ENCODE results near the gene PLEKHO2. TPM values are rescaled to one million over a fixed set of nuclear protein-coding genes. Genes with fewer than 3 reads are reported as not detected.

PLEKHO2 gene
- total and polyA plus RNA-seq, 2 experiments from 2014 or later: 12.7 to 15.1 TPM

DNA sequence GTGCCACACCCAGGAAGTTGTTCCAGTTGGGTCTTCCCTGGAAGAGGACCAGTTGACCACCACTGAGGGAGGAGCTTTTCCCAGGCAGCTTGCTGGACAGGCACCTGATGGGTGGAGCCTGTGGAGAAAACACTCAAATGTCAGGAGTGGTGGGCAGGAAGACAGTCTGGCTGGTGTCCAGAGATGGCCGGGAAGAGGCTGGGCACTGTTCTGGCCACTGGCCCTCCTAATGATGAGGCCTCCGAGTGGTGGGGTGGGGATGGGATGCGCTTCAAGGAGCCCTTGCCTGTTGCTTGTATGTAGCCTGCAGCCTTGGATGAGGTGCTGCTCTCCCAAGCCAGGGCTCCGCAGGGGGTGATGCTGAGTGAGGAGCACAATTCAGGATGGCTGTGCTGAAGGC lies 12.3 kb downstream of the PLEKHO2 start:
- WGBS (ENCODE audit: low lambda C conversion rate, missing lambda C conversion rate): 82% methylated on average over 4 of the region's 4 CpGs
- no peaks in the 10 kb centered on the region for H3K9me3 ChIP-seq (ENCODE audit: low read depth)
- peaks cover 25% of the 10 kb centered on the region for H3K4me1 ChIP-seq (ENCODE audit: insufficient read depth)
- no peaks in the 10 kb centered on the region for H3K9me2 ChIP-seq (replicated peaks; ENCODE audit: insufficient read depth)
- H3K27me3 ChIP-seq: no peaks in the 10 kb centered on the region
- DNase-seq (ENCODE audit: low spot score): no peak
- H3K4me2 ChIP-seq: no peak overlapping the region
- peaks cover 17% of the 10 kb centered on the region for H3K79me2 ChIP-seq
- H3K36me3 ChIP-seq (replicated peaks; ENCODE audit: insufficient read depth, low read depth): no peaks in the 10 kb centered on the region
- no peak overlapping the region for H3K27ac ChIP-seq
- TF ChIP-seq EZH2phosphoT487 (IDR thresholded peaks at IDR 0.05; ENCODE audit: low read depth, severe bottlenecking, unreplicated experiment) (no peak), EZH2 (IDR thresholded peaks at IDR 0.05; ENCODE audit: borderline replicate concordance) (no peak)
- TF ChIP-seq, protein P1, sequence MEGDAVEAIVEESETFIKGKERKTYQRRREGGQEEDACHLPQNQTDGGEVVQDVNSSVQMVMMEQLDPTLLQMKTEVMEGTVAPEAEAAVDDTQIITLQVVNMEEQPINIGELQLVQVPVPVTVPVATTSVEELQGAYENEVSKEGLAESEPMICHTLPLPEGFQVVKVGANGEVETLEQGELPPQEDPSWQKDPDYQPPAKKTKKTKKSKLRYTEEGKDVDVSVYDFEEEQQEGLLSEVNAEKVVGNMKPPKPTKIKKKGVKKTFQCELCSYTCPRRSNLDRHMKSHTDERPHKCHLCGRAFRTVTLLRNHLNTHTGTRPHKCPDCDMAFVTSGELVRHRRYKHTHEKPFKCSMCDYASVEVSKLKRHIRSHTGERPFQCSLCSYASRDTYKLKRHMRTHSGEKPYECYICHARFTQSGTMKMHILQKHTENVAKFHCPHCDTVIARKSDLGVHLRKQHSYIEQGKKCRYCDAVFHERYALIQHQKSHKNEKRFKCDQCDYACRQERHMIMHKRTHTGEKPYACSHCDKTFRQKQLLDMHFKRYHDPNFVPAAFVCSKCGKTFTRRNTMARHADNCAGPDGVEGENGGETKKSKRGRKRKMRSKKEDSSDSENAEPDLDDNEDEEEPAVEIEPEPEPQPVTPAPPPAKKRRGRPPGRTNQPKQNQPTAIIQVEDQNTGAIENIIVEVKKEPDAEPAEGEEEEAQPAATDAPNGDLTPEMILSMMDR (IDR thresholded peaks at IDR 0.05; ENCODE audit: poor library complexity): no peak
- H4K20me1 ChIP-seq (ENCODE audit: insufficient read depth, poor library complexity, severe bottlenecking): no peaks in the 10 kb centered on the region
- no peak overlapping the region for H2AFZ ChIP-seq
- no peak overlapping the region for H3K4me3 ChIP-seq

DNA sequence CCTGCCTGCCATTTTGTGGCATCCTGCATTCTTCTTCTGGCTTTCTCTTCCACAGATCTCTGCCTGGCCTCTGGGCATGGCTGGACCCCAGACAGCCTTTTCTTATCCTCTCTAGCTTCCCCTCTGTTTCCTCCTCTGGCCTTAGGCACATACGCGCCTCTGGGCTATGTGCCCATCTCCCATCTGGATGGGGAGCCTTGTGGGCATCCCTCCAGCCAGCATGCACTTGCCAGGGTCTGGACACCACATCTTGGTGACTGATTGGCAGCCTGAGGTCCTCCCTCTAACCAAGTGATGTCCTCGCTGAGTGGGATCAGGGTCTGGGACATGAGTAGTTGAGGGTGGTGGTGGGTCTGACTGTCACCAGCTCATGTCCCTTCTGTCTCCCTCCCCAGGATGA lies 12.8 kb downstream of the PLEKHO2 start:
- Histone ChIP-seq H3K4me2 (no peak overlapping the region), H3K9me3 (ENCODE audit: low read depth) (no peaks in the 10 kb centered on the region), H3K4me3 (no peak overlapping the region), H2AFZ (no peak overlapping the region), H3K79me2 (peaks cover 19% of the 10 kb centered on the region), H3K27ac (peak overlapping the region; percentile 27), H3K27me3 (no peaks in the 10 kb centered on the region), H3K4me1 (ENCODE audit: insufficient read depth) (peaks cover 25% of the 10 kb centered on the region), H3K36me3 (replicated peaks; ENCODE audit: insufficient read depth, low read depth) (no peaks in the 10 kb centered on the region), H3K9me2 (replicated peaks; ENCODE audit: insufficient read depth) (no peaks in the 10 kb centered on the region), H4K20me1 (ENCODE audit: insufficient read depth, poor library complexity, severe bottlenecking) (no peaks in the 10 kb centered on the region)
- TF ChIP-seq EZH2 (IDR thresholded peaks at IDR 0.05; ENCODE audit: borderline replicate concordance) (no peak), EZH2phosphoT487 (IDR thresholded peaks at IDR 0.05; ENCODE audit: low read depth, severe bottlenecking, unreplicated experiment) (no peak)
- TF ChIP-seq, protein P1 (IDR thresholded peaks at IDR 0.05; ENCODE audit: poor library complexity): no peak
- WGBS (ENCODE audit: low lambda C conversion rate, missing lambda C conversion rate): 96% methylated on average over 3 of the region's 3 CpGs
- DNase-seq (ENCODE audit: low spot score): no peak

DNA sequence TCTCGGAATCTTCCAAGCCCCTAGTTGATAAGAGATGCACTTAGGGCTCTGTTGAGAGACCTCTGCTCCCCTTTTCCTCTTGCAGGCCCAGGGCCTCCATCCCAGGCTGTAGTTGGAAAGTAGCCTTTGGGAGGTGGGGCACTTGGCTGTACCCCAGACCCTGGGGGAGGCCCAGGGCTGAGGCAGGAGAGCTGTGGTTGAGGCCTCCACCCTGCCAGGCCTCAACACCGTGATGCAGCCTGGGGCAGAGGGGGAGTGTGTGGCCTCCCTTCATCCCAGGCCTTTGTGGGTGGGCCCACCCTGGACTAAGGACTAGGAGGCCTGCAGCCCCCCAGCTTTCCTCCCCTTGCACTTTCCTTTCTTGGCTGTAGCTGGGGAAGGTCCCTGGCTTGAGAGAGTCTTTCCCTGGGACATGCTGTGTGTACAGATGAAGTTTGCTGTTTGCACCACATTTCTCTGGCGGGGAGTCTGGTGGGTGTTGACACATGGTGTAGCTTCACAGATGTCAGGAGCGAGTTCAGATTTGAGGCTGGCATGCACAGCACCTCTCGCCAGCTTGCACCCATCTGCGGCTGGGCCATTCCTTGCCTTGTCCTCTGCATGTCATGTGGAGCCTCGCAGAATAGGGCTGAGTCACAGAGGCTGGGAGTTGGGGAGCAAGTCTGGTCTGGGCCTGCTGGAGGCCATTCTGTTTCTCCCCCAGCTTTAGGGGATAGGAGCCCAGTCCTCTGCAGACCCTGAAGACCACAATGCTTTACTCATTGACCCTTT lies 13.7 kb downstream of the PLEKHO2 start:
- no peaks in the 10 kb centered on the region for H3K27me3 ChIP-seq
- no peaks in the 10 kb centered on the region for H3K9me2 ChIP-seq (replicated peaks; ENCODE audit: insufficient read depth)
- peak overlapping the region; percentile 52 for H3K27ac ChIP-seq
- no peaks in the 10 kb centered on the region for H3K9me3 ChIP-seq (ENCODE audit: low read depth)
- DNase-seq (ENCODE audit: low spot score): no peak
- TF ChIP-seq EZH2 (IDR thresholded peaks at IDR 0.05; ENCODE audit: borderline replicate concordance) (no peak), EZH2phosphoT487 (IDR thresholded peaks at IDR 0.05; ENCODE audit: low read depth, severe bottlenecking, unreplicated experiment) (no peak)
- TF ChIP-seq, protein P1 (IDR thresholded peaks at IDR 0.05; ENCODE audit: poor library complexity): no peak
- H2AFZ ChIP-seq: no peak overlapping the region
- peaks cover 25% of the 10 kb centered on the region for H3K4me1 ChIP-seq (ENCODE audit: insufficient read depth)
- H3K4me3 ChIP-seq: no peak overlapping the region
- no peak overlapping the region for H3K4me2 ChIP-seq
- no peaks in the 10 kb centered on the region for H3K36me3 ChIP-seq (replicated peaks; ENCODE audit: insufficient read depth, low read depth)
- WGBS (ENCODE audit: low lambda C conversion rate, missing lambda C conversion rate): 85% methylated on average over 7 of the region's 7 CpGs
- H4K20me1 ChIP-seq (ENCODE audit: insufficient read depth, poor library complexity, severe bottlenecking): no peaks in the 10 kb centered on the region
- H3K79me2 ChIP-seq: peaks cover 19% of the 10 kb centered on the region

All from hepatocyte (in vitro differentiated cells).